ENCODE data around the gene WRAP53. TPM values are rescaled to one million over a fixed set of nuclear protein-coding genes. Genes with fewer than 3 reads are reported as not detected.

WRAP53 gene
- total RNA-seq, 1 experiment from 2014 or later = 15.2 TPM

- POLR2A ChIA-PET = no interaction called here
- no peaks in the 10 kb centered on the region for H3K9me3 Mint-ChIP-seq (ENCODE audit: unreplicated experiment)
- BruUV-seq (replicated peaks) = no TSS peak
- H3K4me3 Mint-ChIP-seq (ENCODE audit: unreplicated experiment) = no peak overlapping the region
- Histone ChIP-seq H3K27me3 (replicated peaks; ENCODE audit: control insufficient read depth, insufficient read depth, low read length) (no peaks in the 10 kb centered on the region), H3K36me3 (ENCODE audit: control insufficient read depth, insufficient read depth, low read length) (no peaks in the 10 kb centered on the region), H3K4me1 (no peaks in the 10 kb centered on the region), H3K9me3 (no peaks in the 10 kb centered on the region), H3K4me3 (ENCODE audit: low read depth, low read length) (no peak overlapping the region)
- CTCF ChIA-PET = no interaction called here
- no peak for DNase-seq
- no peaks in the 10 kb centered on the region for H3K4me1 Mint-ChIP-seq (ENCODE audit: low read depth, unreplicated experiment)
- H3K27me3 Mint-ChIP-seq (ENCODE audit: insufficient read depth, unreplicated experiment) = peaks cover 4% of the 10 kb centered on the region
- intact Hi-C loops (cut with micrococcal nuclease; ENCODE audit: unreplicated experiment) = no loop called here
- no peak for TF ChIP-seq CTCF (IDR thresholded peaks at IDR 0.05; ENCODE audit: insufficient read depth in 1 of 2, low read depth in 1 of 2, low read length in 1 of 2, severe bottlenecking in 1 of 2, unreplicated experiment in 1 of 2)
- H3K27ac Mint-ChIP-seq (ENCODE audit: unreplicated experiment) = no peak overlapping the region
- no peaks in the 10 kb centered on the region for H3K36me3 Mint-ChIP-seq (ENCODE audit: insufficient read depth, unreplicated experiment)
Measured at GRCh38 chr17:7719661-7720060, 31.4 kb downstream of the WRAP53 start.

- peaks cover 4% of the 10 kb centered on the region for H3K27me3 Mint-ChIP-seq (ENCODE audit: insufficient read depth, unreplicated experiment)
- H3K36me3 Mint-ChIP-seq (ENCODE audit: insufficient read depth, unreplicated experiment) = no peaks in the 10 kb centered on the region
- no peak overlapping the region for H3K4me3 ChIP-seq (ENCODE audit: low read depth, low read length)
- DNase-seq = no peak
- H3K4me3 Mint-ChIP-seq (ENCODE audit: unreplicated experiment) = no peak overlapping the region
- no peaks in the 10 kb centered on the region for H3K4me1 Mint-ChIP-seq (ENCODE audit: low read depth, unreplicated experiment)
- H3K9me3 Mint-ChIP-seq (ENCODE audit: unreplicated experiment) = no peaks in the 10 kb centered on the region
- BruUV-seq (replicated peaks) = no TSS peak
- no peak overlapping the region for H3K27ac Mint-ChIP-seq (ENCODE audit: unreplicated experiment)
- POLR2A ChIA-PET = interaction anchor here (0.6 kb wide), 1 partner anchor 212 kb away, joined by 4 read pairs; the partner anchor contains the start of gene CNTROB
- CTCF ChIA-PET = no interaction called here
- H3K4me1 ChIP-seq = no peaks in the 10 kb centered on the region
- no peaks in the 10 kb centered on the region for H3K9me3 ChIP-seq
- intact Hi-C loops (cut with micrococcal nuclease; ENCODE audit: unreplicated experiment) = no loop called here
- no peak for TF ChIP-seq CTCF (IDR thresholded peaks at IDR 0.05; ENCODE audit: insufficient read depth in 1 of 2, low read depth in 1 of 2, low read length in 1 of 2, severe bottlenecking in 1 of 2, unreplicated experiment in 1 of 2)
- H3K36me3 ChIP-seq (ENCODE audit: control insufficient read depth, insufficient read depth, low read length) = no peaks in the 10 kb centered on the region
- H3K27me3 ChIP-seq (replicated peaks; ENCODE audit: control insufficient read depth, insufficient read depth, low read length) = no peaks in the 10 kb centered on the region
Measured at GRCh38 chr17:7720125-7720524, 31.8 kb downstream of the WRAP53 start.

- Mint-ChIP-seq H3K9me3 (ENCODE audit: unreplicated experiment) (no peaks in the 10 kb centered on the region), H3K27ac (ENCODE audit: unreplicated experiment) (no peak overlapping the region), H3K36me3 (ENCODE audit: insufficient read depth, unreplicated experiment) (no peaks in the 10 kb centered on the region), H3K4me1 (ENCODE audit: low read depth, unreplicated experiment) (no peaks in the 10 kb centered on the region), H3K4me3 (ENCODE audit: unreplicated experiment) (no peak overlapping the region), H3K27me3 (ENCODE audit: insufficient read depth, unreplicated experiment) (peaks cover 6% of the 10 kb centered on the region)
- DNase-seq = no peak
- Histone ChIP-seq H3K9me3 (no peaks in the 10 kb centered on the region), H3K4me3 (ENCODE audit: low read depth, low read length) (no peak overlapping the region), H3K36me3 (ENCODE audit: control insufficient read depth, insufficient read depth, low read length) (no peaks in the 10 kb centered on the region), H3K27me3 (replicated peaks; ENCODE audit: control insufficient read depth, insufficient read depth, low read length) (no peaks in the 10 kb centered on the region), H3K4me1 (no peaks in the 10 kb centered on the region)
- no peak for TF ChIP-seq CTCF (IDR thresholded peaks at IDR 0.05; ENCODE audit: insufficient read depth in 1 of 2, low read depth in 1 of 2, low read length in 1 of 2, severe bottlenecking in 1 of 2, unreplicated experiment in 1 of 2)
- no TSS peak for BruUV-seq (replicated peaks)
- intact Hi-C loops (cut with micrococcal nuclease; ENCODE audit: unreplicated experiment) = no loop called here
- ChIA-PET CTCF (no interaction called here), POLR2A (no interaction called here)
Measured at GRCh38 chr17:7721612-7722011, 33.3 kb downstream of the WRAP53 start.

Measured in Caco-2 (cell line).